ENCODE data around the gene RPAP3.

Gene RPAP3

GRCh38 chr12:47741340-47741703 is 35.5 kb upstream of the RPAP3 start:
- peak in 2 of 4 experiments; percentile 27 to 35 for DNase-seq

- no peak for DNase-seq
Measured at GRCh38 chr12:47740606-47741339, 34.9 kb upstream of the RPAP3 start.

- no peak for DNase-seq
Measured at GRCh38 chr12:47739979-47740378, 34.1 kb upstream of the RPAP3 start.

- DNase-seq = no peak
Measured at GRCh38 chr12:47739297-47739696, 33.5 kb upstream of the RPAP3 start.

GRCh38 chr12:47737936-47738594 is 32.2 kb upstream of the RPAP3 start:
- DNase-seq = no peak

- DNase-seq = no peak
Measured at GRCh38 chr12:47736877-47737676, 31.2 kb upstream of the RPAP3 start.

- DNase-seq = no peak
Measured at GRCh38 chr12:47736216-47736615, 30.4 kb upstream of the RPAP3 start.

- no peak for DNase-seq
Measured at GRCh38 chr12:47735649-47736048, 29.8 kb upstream of the RPAP3 start.

GRCh38 chr12:47734725-47735480 is 29.1 kb upstream of the RPAP3 start:
- no peak for DNase-seq

GRCh38 chr12:47733142-47733541 is 27.3 kb upstream of the RPAP3 start:
- no peak for DNase-seq

- no peak for DNase-seq
Measured at GRCh38 chr12:47732504-47732903, 26.7 kb upstream of the RPAP3 start.

- DNase-seq = no peak
Measured at GRCh38 chr12:47731723-47732122, 25.9 kb upstream of the RPAP3 start.

- no peak for DNase-seq
Measured at GRCh38 chr12:47730341-47730744, 24.5 kb upstream of the RPAP3 start.

GRCh38 chr12:47729233-47729632 is 23.4 kb upstream of the RPAP3 start:
- DNase-seq = no peak

GRCh38 chr12:47725893-47726292 is 20.1 kb upstream of the RPAP3 start:
- DNase-seq = no peak

- DNase-seq = no peak
Measured at GRCh38 chr12:47725091-47725772, 19.4 kb upstream of the RPAP3 start, which contains the start of gene ENDOU. Gene ENDOU (minus strand): TSS chr12:47725490. CDS start chr12:47725413, 77 bp downstream.

GRCh38 chr12:47722941-47723631 is 17.3 kb upstream of the RPAP3 start:
- no peak for DNase-seq

GRCh38 chr12:47722136-47722834 is 16.5 kb upstream of the RPAP3 start:
- no peak for DNase-seq

- no peak for DNase-seq
Measured at GRCh38 chr12:47721431-47721973, 15.7 kb upstream of the RPAP3 start.

GRCh38 chr12:47718531-47718930 is 12.7 kb upstream of the RPAP3 start:
- DNase-seq = no peak

Measured in activated CD4-positive, CD25-positive, alpha-beta regulatory T cell (primary cell).